Measurements from ENCODE around the gene PNO1.

- TF ChIP-seq CTCF (IDR thresholded peaks at IDR 0.05) (no peak), POLR2A (IDR thresholded peaks at IDR 0.05) (no peak), EP300 (IDR thresholded peaks at IDR 0.05) (no peak)
These were observed 29.6 kb downstream of the PNO1 start for GRCh38 chr2:68187329-68187728.

Measured in ovary (tissue), 3 donors.